Measurements from ENCODE around the gene SPTB.

SPTB gene

DNA sequence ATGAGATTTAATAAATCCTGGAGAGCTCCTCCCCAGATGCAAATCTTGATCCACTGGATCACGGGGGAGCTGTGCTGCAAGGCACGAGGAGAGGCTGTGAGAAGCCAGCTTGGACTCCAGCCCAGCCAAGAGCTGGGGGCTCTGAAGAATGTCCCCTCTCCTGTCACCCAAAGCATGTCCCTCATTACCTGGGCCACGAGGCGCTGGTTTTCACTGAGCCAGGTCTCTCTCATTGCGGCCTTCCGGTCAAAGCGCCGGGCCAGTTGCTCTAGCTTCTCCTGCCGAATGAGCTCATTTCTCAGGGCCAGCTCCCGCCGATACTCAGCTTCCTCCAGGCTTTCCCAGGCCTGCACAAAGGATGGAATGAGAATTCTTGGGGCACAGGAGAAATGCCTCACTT lies 83.3 kb downstream of the SPTB start:
- H3K4me3 ChIP-seq (ENCODE audit: low read depth, low read length) = no peak overlapping the region
- TF ChIP-seq, protein P1, sequence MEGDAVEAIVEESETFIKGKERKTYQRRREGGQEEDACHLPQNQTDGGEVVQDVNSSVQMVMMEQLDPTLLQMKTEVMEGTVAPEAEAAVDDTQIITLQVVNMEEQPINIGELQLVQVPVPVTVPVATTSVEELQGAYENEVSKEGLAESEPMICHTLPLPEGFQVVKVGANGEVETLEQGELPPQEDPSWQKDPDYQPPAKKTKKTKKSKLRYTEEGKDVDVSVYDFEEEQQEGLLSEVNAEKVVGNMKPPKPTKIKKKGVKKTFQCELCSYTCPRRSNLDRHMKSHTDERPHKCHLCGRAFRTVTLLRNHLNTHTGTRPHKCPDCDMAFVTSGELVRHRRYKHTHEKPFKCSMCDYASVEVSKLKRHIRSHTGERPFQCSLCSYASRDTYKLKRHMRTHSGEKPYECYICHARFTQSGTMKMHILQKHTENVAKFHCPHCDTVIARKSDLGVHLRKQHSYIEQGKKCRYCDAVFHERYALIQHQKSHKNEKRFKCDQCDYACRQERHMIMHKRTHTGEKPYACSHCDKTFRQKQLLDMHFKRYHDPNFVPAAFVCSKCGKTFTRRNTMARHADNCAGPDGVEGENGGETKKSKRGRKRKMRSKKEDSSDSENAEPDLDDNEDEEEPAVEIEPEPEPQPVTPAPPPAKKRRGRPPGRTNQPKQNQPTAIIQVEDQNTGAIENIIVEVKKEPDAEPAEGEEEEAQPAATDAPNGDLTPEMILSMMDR (IDR thresholded peaks at IDR 0.05; ENCODE audit: low read depth, low read length, missing control alignments) = no peak
- in situ Hi-C loops (cut with HindIII; ENCODE audit: low sequenced_read_pairs) = no loop called here
- DNase-seq (ENCODE audit: low read depth) = no peak

DNA sequence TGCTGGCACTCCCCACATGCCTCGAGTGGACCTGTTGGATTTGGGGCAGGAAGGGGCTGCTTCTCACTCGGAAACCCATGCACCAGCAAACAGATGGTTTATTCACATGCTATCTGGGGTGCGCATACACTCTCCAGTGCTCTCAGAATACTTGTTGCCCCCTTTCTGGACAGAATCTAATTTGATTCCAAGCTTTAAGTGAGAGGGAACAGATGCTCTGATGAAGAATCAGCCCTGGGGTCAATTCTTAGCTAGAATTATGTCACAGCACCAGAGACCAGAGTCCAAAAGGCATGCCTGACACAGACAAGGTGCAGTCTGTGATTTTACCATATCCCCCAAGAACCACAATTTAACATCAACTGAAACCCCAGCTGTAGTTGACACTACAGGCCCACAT lies 83.8 kb downstream of the SPTB start:
- no peak for DNase-seq (ENCODE audit: low read depth)
- in situ Hi-C loops (cut with HindIII; ENCODE audit: low sequenced_read_pairs) = no loop called here
- no peak overlapping the region for H3K4me3 ChIP-seq (ENCODE audit: low read depth, low read length)
- TF ChIP-seq, protein P1 (IDR thresholded peaks at IDR 0.05; ENCODE audit: low read depth, low read length, missing control alignments) = no peak

DNA sequence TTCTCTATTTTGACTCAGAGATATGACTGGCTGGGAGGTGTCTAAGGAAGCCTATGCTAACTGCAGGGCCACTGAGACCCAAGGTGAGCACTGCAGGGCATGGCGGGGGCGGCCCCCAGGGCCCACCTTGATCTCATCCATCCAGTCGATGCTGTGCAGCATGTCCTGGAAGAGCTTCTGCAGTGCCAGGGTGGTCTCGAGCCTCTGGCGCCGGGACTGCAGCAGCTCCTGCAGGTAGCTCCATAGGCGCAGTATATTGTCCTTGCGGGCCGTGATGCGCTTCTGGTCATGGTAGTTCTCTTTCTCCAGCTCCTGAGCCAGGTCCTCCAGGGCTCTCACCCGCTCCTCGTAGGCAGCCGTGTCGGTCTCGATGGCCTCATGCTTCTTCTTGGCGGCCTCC lies 84.5 kb downstream of the SPTB start:
- TF ChIP-seq, protein P1 (IDR thresholded peaks at IDR 0.05; ENCODE audit: low read depth, low read length, missing control alignments) = no peak
- DNase-seq (ENCODE audit: low read depth) = no peak
- H3K4me3 ChIP-seq (ENCODE audit: low read depth, low read length) = no peak overlapping the region
- in situ Hi-C loops (cut with HindIII; ENCODE audit: low sequenced_read_pairs) = no loop called here

DNA sequence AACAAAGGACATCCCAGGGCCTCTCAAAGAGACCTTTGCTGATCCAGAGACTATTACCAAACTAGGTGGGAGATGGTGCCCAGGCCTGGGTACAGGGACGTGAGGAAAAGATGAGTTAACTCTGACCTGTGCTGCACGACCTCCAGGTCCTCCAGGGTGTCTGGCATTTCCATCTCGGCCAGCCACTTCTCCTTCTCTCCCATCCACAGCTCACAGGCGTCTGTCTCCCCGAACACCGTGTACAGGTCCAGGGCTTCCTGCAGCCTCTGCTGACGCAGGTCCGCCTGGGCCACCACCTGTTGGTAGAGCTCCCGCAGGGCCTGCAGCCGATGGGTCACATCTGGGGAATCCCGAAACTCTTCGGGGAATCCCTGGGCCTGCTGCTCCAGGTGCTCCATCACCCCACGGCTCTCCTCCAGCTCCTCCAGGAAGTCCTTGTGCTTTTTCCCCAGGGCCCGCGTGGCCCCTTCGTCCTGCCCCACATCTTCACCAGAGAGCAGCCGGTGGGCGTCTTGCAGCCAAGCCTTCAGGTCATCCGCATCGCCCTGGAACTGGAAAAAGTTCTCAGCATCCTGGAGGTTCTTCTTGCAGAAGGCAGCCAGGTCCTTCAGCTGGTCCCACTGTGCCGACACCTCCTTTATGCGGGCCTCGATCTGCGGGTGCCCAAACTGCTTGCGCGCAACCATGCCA lies 86.7 kb downstream of the SPTB start:
- H3K4me3 ChIP-seq (ENCODE audit: low read depth, low read length) = no peak overlapping the region
- TF ChIP-seq, protein P1 (IDR thresholded peaks at IDR 0.05; ENCODE audit: low read depth, low read length, missing control alignments) = no peak
- no peak for DNase-seq (ENCODE audit: low read depth)
- in situ Hi-C loops (cut with HindIII; ENCODE audit: low sequenced_read_pairs) = no loop called here

DNA sequence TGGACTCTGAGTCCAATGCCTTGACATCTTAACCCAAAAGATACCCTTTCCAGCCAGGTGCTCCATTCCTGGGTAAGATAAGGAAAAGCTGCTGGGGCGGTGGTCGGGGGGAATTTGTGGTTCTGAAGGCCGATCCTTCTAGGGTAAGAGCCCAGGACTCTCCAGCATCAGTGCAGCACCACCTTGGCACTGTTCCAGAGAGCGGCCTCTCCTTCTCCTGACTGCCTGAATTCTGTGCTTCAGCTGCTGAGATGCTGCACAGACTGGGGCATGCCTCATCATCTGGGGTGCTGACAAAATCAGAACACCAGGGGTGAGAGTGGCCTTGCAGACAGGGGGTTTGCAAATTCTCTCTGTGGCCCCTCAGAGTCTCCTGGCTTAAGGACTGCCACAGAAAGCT lies 87.5 kb downstream of the SPTB start:
- no peak overlapping the region for H3K4me3 ChIP-seq (ENCODE audit: low read depth, low read length)
- TF ChIP-seq, protein P1 (IDR thresholded peaks at IDR 0.05; ENCODE audit: low read depth, low read length, missing control alignments) = no peak
- in situ Hi-C loops (cut with HindIII; ENCODE audit: low sequenced_read_pairs) = no loop called here
- DNase-seq (ENCODE audit: low read depth) = no peak

DNA sequence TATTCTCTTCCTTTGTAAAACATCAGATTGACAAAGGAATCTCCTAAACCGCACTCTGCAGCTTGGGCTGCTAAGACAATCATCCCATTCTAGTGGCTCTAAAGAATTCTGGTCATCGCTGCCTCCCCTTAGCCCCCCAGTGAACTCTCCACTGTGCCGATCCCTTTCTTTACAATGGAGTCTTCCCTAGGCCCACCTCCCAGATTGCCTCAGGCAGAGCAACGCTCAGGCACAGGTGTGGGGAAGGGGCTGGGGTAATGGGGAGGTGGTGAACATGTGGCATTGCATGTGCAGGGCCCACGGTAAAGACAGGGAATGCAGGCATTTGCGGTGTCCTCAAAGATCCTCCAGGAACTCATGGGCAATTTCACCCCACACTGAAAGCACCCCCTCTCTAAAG lies 89.2 kb downstream of the SPTB start:
- DNase-seq (ENCODE audit: low read depth) = no peak
- TF ChIP-seq, protein P1 (IDR thresholded peaks at IDR 0.05; ENCODE audit: low read depth, low read length, missing control alignments) = no peak
- in situ Hi-C loops (cut with HindIII; ENCODE audit: low sequenced_read_pairs) = no loop called here
- no peak overlapping the region for H3K4me3 ChIP-seq (ENCODE audit: low read depth, low read length)
